Nucleus accumbens (tissue), 56 donors: Measurements from ENCODE around the gene PRSS21.
A peak's percentile ranks its signal among the peaks of the same experiment; 100 is the strongest.

ENCODE experiments used
- DNase-seq, 56 donors: peaks; one replicate each; lab custom pipeline; 2025; lab: John Stamatoyannopoulos, UW

PRSS21 gene, protein sequence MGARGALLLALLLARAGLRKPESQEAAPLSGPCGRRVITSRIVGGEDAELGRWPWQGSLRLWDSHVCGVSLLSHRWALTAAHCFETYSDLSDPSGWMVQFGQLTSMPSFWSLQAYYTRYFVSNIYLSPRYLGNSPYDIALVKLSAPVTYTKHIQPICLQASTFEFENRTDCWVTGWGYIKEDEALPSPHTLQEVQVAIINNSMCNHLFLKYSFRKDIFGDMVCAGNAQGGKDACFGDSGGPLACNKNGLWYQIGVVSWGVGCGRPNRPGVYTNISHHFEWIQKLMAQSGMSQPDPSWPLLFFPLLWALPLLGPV

DNA sequence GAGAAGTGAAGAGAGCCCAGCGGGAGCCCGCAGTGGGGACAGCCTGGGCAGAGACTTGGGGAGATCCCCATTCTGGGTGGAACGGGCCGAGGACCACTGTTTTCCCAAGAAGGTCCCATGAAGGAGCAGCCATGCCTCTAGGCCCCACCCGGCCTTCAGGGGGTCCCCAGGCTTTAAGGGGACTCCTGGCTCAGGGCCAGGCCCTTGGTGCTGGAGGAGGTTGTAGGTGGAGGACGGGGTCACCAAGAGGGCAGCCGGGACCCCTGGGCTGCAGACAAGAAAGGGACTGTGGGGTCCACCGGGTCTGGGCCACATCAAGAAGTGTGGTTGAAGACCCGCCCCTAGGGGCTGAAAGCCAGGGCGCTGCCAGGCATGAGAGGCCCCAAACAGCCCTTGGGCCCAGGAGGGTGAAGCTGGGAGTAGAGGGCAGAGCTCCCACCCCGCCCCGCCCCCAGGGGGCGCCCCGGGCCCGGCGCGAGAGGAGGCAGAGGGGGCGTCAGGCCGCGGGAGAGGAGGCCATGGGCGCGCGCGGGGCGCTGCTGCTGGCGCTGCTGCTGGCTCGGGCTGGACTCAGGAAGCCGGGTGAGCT, at the start of gene PRSS21:
Gene PRSS21, plus strand, starts transcription at position 487 of the 589 bp plus-strand sequence. Its CDS starts 32 bp downstream, at position 519.
- no peak for DNase-seq

DNA sequence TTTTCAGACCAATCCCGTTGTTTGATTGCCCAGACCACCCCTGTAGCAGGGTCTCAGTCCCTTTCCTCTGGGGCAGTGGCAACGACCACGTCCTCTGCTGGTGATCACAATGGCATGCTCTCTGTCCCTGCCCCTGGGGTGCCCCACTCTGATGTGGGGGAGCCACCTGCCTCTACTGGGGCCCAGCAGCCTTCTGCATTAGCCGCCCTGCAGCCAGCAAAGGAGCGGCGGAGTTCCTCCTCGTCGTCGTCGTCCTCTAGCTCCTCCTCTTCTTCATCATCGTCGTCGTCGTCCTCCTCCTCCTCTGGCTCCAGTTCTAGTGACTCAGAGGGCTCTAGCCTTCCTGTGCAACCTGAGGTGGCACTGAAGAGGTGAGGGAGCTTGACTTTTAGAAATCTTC, 49.1 kb upstream of the PRSS21 start:
- peak in 4 of 56 donors; percentile 1 to 45 (median 34) for DNase-seq

DNA sequence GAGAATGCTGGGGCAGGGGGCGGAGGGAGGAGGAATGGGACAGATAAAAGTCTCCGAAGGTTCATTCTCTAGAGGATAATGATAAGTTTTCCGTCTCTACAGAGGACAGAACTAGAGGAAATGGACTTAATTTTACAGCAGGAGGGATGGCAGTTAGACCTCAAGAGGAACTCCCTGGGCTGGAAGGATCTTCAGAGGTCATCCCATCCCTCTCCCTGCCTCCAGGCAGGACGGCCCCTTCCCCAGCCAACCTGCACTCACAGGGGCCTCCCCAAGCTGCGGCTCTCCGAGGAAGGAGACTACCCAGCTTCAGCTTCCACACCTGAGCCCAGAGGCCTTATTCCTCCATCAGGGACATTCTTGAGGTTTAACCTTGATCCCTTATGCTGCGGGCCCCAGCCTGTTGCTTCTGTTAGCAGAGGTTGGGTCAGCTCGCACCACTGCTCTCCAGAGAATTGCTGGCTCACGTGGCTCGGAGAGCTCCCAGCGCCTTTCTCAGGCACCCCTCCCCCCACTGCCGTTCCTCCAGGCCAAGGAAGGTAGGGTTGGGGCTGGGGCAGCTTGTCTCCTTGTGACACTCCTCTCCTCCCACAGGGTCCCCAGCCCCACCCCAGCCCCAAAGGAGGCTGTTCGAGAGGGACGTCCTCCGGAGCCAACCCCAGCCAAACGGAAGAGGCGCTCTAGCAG, 48.5 kb upstream of the PRSS21 start:
- no peak for DNase-seq

- DNase-seq = no peak
These were observed 47.9 kb upstream of the PRSS21 start for GRCh38 chr16:2769100-2769529.

DNA sequence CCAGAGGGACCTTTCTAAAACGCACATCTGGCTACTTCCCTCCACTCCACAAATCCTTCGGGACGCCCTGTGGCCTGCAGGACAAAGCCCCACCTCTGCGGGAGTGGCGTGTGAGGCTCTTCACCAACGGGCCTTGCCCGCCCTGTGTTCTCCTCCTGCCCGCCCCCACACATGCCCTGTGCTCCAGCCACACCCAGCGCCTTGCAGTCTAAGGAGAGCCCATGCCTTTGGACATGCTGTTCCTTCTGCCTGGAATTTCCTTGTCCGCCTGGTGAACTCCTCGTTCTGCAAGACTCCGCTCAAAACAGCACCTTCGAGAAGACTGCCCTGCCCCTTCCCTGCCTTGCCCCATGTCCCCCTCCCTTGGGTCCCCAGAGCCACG, 47.4 kb upstream of the PRSS21 start:
- no peak for DNase-seq

- DNase-seq = no peak
These were observed 46.7 kb upstream of the PRSS21 start for GRCh38 chr16:2770057-2770951.

GRCh38 chr16:2771496-2772402, 45.3 kb upstream of the PRSS21 start:
- no peak for DNase-seq

- no peak for DNase-seq
These were observed 43.7 kb upstream of the PRSS21 start for GRCh38 chr16:2773188-2773968.

DNA sequence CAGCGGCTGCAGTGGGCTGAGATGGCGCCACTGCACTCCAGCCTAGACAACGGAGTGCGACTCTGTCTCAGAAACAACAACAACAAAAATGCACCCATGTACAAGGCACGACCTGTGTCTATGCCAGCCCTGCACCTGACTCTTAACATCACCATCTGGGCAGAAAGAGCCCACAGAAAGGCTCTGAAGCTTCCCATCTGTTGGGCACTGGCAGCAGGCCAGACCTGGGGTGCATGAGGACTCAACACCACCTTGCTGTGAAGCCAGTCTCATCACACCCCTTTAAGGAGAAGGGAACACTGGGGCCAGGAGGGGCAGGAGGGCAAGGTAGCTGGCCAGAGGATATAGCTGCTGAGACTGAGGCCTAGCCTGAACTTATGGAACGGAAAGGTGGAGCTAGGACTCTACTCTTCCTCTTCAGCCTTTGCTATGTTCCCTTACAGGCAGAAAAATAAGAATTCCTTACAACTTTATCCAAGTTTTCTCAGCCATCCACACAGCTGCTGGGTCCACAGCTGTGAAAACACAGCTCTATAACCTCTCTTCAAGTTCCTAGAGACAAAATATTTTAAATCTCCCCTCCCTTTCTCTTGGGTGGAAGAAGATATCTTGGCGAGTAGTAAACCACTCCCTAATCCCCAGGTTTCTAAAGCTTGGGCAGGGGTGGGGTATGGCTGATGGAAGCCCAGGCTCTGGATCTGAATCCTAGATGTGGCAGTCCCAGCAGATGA, 42.7 kb upstream of the PRSS21 start:
- DNase-seq = no peak

GRCh38 chr16:2775131-2775716, 41.8 kb upstream of the PRSS21 start:
- DNase-seq = no peak

GRCh38 chr16:2775765-2776499, 41.1 kb upstream of the PRSS21 start:
- no peak for DNase-seq

DNA sequence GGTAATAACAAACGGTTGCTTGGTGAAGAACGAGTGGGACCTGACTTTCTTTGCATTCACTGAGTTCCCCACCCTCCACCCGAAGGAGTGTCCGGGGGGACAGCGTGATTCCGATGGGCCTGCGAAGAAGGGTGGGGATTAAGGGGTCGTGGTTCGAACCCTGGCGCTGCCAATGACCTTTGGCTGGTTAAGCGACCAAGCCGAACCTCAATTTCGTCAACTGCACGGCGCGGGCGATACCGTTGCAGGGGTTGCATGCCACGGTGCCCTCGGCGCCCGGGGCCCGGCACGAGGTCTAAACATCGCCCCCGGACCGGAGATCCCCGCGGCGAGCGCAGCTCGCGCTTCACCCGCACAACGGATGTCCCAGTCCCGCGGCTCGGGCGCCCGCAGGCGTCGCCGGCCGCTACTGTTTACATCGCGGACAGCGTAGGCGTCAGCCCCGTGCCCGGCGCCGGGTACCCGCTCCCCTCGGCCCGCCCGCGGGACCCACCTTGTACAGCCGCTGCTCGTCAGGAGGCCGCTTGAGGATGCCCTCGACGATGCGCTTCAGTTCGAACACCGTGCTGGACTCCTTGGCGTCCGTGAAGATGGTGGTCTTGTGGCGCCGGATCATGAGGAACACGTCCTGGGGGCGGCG, 40.4 kb upstream of the PRSS21 start:
- DNase-seq = peak in 7 of 56 donors; percentile 42 to 73 (median 57)

GRCh38 chr16:2777231-2777902, 39.7 kb upstream of the PRSS21 start, which contains the start of gene ELOB:
ELOB (minus strand) TSS chr16:2777280; CDS start chr16:2777239, 41 bp downstream.
- peak in 53 of 56 donors; percentile 32 to 91 (median 79) for DNase-seq

DNA sequence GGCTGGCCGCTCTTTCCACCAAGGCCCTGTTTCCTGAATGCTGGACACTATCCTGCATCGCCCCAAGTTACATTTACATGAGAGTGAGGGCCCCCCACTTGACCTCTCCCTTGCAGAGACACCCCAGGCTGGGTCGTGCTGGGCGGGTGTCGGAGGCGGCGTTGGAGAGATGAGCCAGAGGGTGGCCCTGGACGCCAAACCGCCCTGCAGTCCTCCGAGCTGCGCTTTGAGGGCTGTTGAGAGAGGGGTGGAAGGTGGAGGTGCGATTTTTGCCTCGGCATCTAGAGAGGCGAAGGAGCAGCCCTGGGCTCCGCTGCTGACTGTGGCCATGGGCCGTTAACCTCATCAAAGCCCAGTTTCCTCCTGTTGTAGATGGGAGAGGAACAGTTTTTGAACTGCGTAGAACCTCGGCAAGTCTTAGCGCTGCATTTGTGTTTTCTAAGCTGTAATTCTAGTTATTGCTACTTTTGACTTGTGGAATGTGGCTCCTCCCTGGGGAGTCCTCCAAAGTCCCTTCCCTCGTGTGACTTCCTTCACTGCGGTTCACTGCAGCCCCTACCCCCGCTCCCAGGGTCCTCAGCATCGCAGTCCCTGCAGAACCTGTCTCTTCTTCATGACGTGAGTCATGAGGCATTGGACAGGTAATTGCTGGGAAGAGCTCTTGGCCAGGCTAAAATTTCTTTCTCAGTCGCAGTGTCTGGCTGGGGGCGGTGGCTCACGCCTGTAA, 39.0 kb upstream of the PRSS21 start:
- DNase-seq = peak in 26 of 56 donors; percentile 18 to 70 (median 52)

GRCh38 chr16:2778630-2778958, 38.4 kb upstream of the PRSS21 start:
- no peak for DNase-seq
